Thyroid gland (tissue), 4 donors: ENCODE results near the gene IRAK1BP1.

Experiments
- CTCF ChIP-seq, 6 experiments: fragments of 200-600 bp in 3 of 6; fragments of 450-650 bp in 3 of 6; sonication (generic) in 3 of 6; IDR thresholded peaks; one replicate each; pipeline ENCODE4 v1.5.1; 2016 to 2019; ENCODE audit warnings: antibody characterized with exemption in 6 of 6, mild to moderate bottlenecking in 2 of 6, inconsistent platforms in 1 of 6, moderate library complexity in 1 of 6
- POLR2A ChIP-seq, 2 donors: fragments of 450-650 bp; IDR thresholded peaks; one replicate each; pipeline ENCODE4 v1.6.1; 2017; ENCODE audit warnings: antibody characterized with exemption in 2 of 2, mild to moderate bottlenecking in 2 of 2, moderate library complexity in 1 of 2

- TF ChIP-seq CTCF (IDR thresholded peaks at IDR 0.05) (no peak), POLR2A (IDR thresholded peaks at IDR 0.05) (no peak)
Observed at GRCh38 chr6:78942446-78942845, 75.1 kb downstream of the IRAK1BP1 start.
